Uterus (tissue), 4 donors: Measurements from ENCODE around the gene PLCL1. TPM values are rescaled to one million over a fixed set of nuclear protein-coding genes. Genes with fewer than 3 reads are reported as not detected.

ENCODE experiments used
- DNase-seq, 2 donors: peaks; one replicate each; pipeline ENCODE4 v3.0.0-alpha.2; 2019 to 2020
- H3K27ac ChIP-seq, 2 donors: fragments of 200-600 bp; sonication (generic); 1 replicate in 1 of 2; 2 replicates in 1 of 2; pipeline ENCODE4 v1.5.1; 2016 to 2018
- H3K27me3 ChIP-seq, 2 donors: fragments of 200-600 bp; sonication (generic); one replicate each; pipeline ENCODE4 v1.5.1; 2018 to 2019; ENCODE audit warnings: control low read depth in 1 of 2
- H3K36me3 ChIP-seq, 2 donors: fragments of 200-600 bp; sonication (generic); one replicate each; pipeline ENCODE4 v1.5.1; 2019; ENCODE audit warnings: control low read depth in 1 of 2
- H3K4me1 ChIP-seq, 2 donors: fragments of 200-600 bp; sonication (generic); one replicate each; pipeline ENCODE4 v1.5.1; 2018 to 2019; ENCODE audit warnings: control low read depth in 1 of 2
- H3K4me3 ChIP-seq, 2 donors: fragments of 200-600 bp; sonication (generic); 1 replicate in 1 of 2; 2 replicates in 1 of 2; pipeline ENCODE4 v1.5.1; 2018 to 2019; ENCODE audit warnings: mild to moderate bottlenecking in 1 of 2
- H3K9me3 ChIP-seq, 2 donors: fragments of 200-600 bp; sonication (generic); one replicate each; pipeline ENCODE4 v1.5.1; 2019; ENCODE audit warnings: control low read depth in 1 of 2
- CTCF ChIP-seq, 4 experiments: fragments of 200-600 bp in 2 of 4; fragments of 450-650 bp in 2 of 4; sonication (generic) in 2 of 4; IDR thresholded peaks; one replicate each; pipeline ENCODE4 v1.5.1; 2016 to 2019; ENCODE audit warnings: antibody characterized with exemption in 4 of 4, mild to moderate bottlenecking in 2 of 4, moderate library complexity in 1 of 4
- POLR2A ChIP-seq, 2 donors: fragments of 450-650 bp; IDR thresholded peaks; one replicate each; pipeline ENCODE4 v1.6.1; 2016; ENCODE audit warnings: antibody characterized with exemption in 2 of 2, mild to moderate bottlenecking in 1 of 2, moderate library complexity in 1 of 2
- intact Hi-C: fragments of 100-400 bp; cut with DNase I; formaldehyde crosslinking; loops from one replicate; pipeline ENCODE4 v1.15.1; 2023; ENCODE audit warnings: low total_unique reads
- total RNA-seq, 4 donors: library from RNA; depleted of rRNA in 3 of 4; stranded (reverse); fragments of >200 nt in 3 of 4; gene quantifications; one replicate each; pipeline versions ENCODE4 v1.1.0 to v1.2.4, GENCODE V29; 2014 to 2023
- donor health status: DM: yes; HTN: yes; CAD: no.

The PLCL1 gene
- total RNA-seq, 4 donors from 2014 or later, result 7.3 to 32.5 (median 15.0) TPM

DNA sequence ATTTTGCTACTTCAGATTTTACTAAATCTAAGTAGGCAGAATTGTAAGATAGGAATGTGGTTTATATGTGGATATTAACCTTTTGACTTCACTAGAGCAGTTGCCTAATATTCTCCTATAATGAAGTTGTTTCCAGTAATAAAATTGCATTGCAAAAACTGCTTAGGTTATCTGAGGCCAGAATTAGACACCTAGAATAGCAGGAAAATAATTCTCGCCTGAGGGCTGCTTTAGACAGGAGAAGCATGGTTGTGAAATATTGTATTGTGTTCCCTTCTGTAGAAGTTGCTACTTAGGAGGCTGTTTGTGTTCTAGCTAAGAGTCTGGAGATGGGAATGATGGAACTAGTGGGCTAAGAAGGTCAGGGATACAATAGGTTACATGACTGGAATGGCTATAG, 146.3 kb downstream of the PLCL1 start:
- Histone ChIP-seq H3K36me3 (no peaks in the 10 kb centered on the region), H3K27ac (no peak overlapping the region), H3K27me3 (no peaks in the 10 kb centered on the region), H3K9me3 (no peaks in the 10 kb centered on the region), H3K4me1 (peaks cover 0 to 7% of the 10 kb centered on the region in 2 donors), H3K4me3 (no peak overlapping the region)
- DNase-seq, result no peak
- intact Hi-C loops, result no loop called here
- TF ChIP-seq POLR2A (IDR thresholded peaks at IDR 0.05), result no peak

- no peak for DNase-seq
- no peak for TF ChIP-seq CTCF (IDR thresholded peaks at IDR 0.05)
- H3K36me3 ChIP-seq, result no peaks in the 10 kb centered on the region
- no peaks in the 10 kb centered on the region for H3K9me3 ChIP-seq
- no peak overlapping the region for H3K4me3 ChIP-seq
- no peaks in the 10 kb centered on the region for H3K4me1 ChIP-seq
- H3K27ac ChIP-seq, result no peak overlapping the region
- intact Hi-C loops, result no loop called here
- no peaks in the 10 kb centered on the region for H3K27me3 ChIP-seq
These were observed 148.3 kb downstream of the PLCL1 start for GRCh38 chr2:197952540-197953202.

GRCh38 chr2:197954328-197954727, 149.9 kb downstream of the PLCL1 start:
- intact Hi-C loops, result no loop called here
- no peak for DNase-seq
- TF ChIP-seq POLR2A (IDR thresholded peaks at IDR 0.05) (no peak), CTCF (IDR thresholded peaks at IDR 0.05) (no peak)
- Histone ChIP-seq H3K4me3 (no peak overlapping the region), H3K27me3 (no peaks in the 10 kb centered on the region), H3K36me3 (no peaks in the 10 kb centered on the region), H3K27ac (no peak overlapping the region), H3K4me1 (no peaks in the 10 kb centered on the region), H3K9me3 (no peaks in the 10 kb centered on the region)

DNA sequence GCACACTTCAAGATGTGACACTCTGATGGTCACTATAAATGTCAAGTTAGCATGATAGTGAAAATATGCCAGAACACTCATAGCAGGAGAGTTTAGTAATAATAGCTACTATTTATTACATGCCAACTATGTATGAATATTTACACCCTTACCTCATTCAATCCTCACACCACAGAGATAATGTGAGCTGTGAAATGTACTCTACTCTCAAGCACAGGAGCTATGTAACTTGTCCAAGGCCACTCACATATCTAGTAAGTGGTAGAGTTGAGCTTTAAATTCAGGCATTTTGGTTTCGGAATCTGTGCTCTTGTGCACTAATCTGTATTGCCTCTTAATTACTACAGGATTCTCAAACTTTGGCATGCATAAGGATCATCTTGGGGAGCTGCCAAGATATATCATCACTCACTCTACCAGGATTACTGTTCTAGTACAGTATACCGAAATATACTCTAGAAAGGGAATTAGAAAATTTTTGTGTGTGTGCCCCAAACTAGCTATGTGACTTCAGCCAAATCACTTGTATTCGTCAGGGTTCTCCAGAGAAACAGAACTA, 154.3 kb downstream of the PLCL1 start:
- intact Hi-C loops, result no loop called here
- DNase-seq, result no peak
- Histone ChIP-seq H3K4me3 (no peak overlapping the region), H3K36me3 (no peaks in the 10 kb centered on the region), H3K27me3 (no peaks in the 10 kb centered on the region), H3K4me1 (no peaks in the 10 kb centered on the region), H3K9me3 (no peaks in the 10 kb centered on the region), H3K27ac (no peak overlapping the region)
- no peak for TF ChIP-seq POLR2A (IDR thresholded peaks at IDR 0.05)
- TF ChIP-seq CTCF (IDR thresholded peaks at IDR 0.05), result no peak

DNA sequence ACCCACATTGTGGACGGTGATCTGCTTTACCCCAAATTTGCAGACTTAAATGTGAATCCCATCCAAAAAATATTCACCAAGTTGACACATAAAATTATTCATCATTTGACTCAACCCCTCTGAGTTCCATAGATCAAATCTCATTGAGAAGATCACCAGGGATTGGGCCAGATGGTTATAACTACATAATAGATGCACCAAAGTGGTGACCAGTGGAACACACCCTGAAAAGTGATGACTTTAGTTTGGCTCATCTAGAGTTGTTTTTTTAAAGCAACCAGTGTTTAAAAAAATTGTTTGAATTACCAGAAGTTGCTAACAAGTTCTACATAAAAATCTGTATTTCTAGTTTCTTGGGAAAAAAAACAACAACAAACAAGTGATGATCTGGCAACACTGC, 155.0 kb downstream of the PLCL1 start:
- Histone ChIP-seq H3K27ac (no peak overlapping the region), H3K27me3 (no peaks in the 10 kb centered on the region), H3K4me1 (no peaks in the 10 kb centered on the region), H3K4me3 (no peak overlapping the region), H3K36me3 (no peaks in the 10 kb centered on the region), H3K9me3 (no peaks in the 10 kb centered on the region)
- intact Hi-C loops, result no loop called here
- TF ChIP-seq CTCF (IDR thresholded peaks at IDR 0.05), result no peak
- TF ChIP-seq POLR2A (IDR thresholded peaks at IDR 0.05), result no peak
- no peak for DNase-seq
